ENCODE data around the gene SCMH1. TPM values are rescaled to one million over a fixed set of nuclear protein-coding genes. Genes with fewer than 3 reads are reported as not detected.

The SCMH1 gene
- total RNA-seq, 1 experiment from 2014 or later = 16.5 TPM

- Histone ChIP-seq H4K91ac (ENCODE audit: insufficient read length, low read depth, low read length) (no peak overlapping the region), H3K9me3 (ENCODE audit: control insufficient read depth, low read depth, low read length) (peaks cover 9% of the 10 kb centered on the region), H3K27ac (ENCODE audit: insufficient read length, low read depth, low read length) (no peak overlapping the region), H4K8ac (replicated peaks; ENCODE audit: insufficient read length, low read depth, low read length) (no peak overlapping the region), H3K23ac (ENCODE audit: insufficient read length, low read depth, low read length) (no peak overlapping the region), H3K79me1 (ENCODE audit: insufficient read depth, low read depth, low read length, poor library complexity, severe bottlenecking) (no peaks in the 10 kb centered on the region), H3K79me2 (ENCODE audit: insufficient read depth, low read length) (no peaks in the 10 kb centered on the region), H2AFZ (ENCODE audit: low read length) (no peak overlapping the region), H2BK12ac (ENCODE audit: insufficient read length, low read depth, low read length) (no peak overlapping the region), H2BK15ac (ENCODE audit: low read depth, low read length) (no peak overlapping the region), H2BK120ac (ENCODE audit: low read depth, low read length, poor library complexity, severe bottlenecking) (no peak overlapping the region), H3K4me1 (ENCODE audit: insufficient read depth, low read length) (no peaks in the 10 kb centered on the region), H2BK20ac (ENCODE audit: low read depth, low read length, poor library complexity, severe bottlenecking) (no peak overlapping the region), H3K4ac (ENCODE audit: low read depth, low read length) (no peak overlapping the region), H4K20me1 (ENCODE audit: control insufficient read depth, insufficient read depth, insufficient read length) (no peaks in the 10 kb centered on the region), H3K14ac (ENCODE audit: insufficient read depth, low read length) (no peak overlapping the region), H3K56ac (ENCODE audit: insufficient read length, low read depth, low read length) (no peak overlapping the region), H3K4me2 (ENCODE audit: insufficient read depth, insufficient read length, low read length) (no peak overlapping the region), H3K18ac (ENCODE audit: insufficient read length, low read depth, low read length) (no peak overlapping the region), H2BK5ac (ENCODE audit: insufficient read length, low read length) (no peak overlapping the region), H3T11ph (ENCODE audit: low read length) (no peak overlapping the region), H4K5ac (ENCODE audit: insufficient read length, low read depth, low read length) (no peak overlapping the region), H3K27me3 (ENCODE audit: insufficient read depth, low read length) (no peaks in the 10 kb centered on the region), H3K23me2 (ENCODE audit: insufficient read length, low read depth, low read length, poor library complexity, severe bottlenecking) (no peaks in the 10 kb centered on the region), H2AK5ac (ENCODE audit: insufficient read length, low read length) (no peak overlapping the region), H3K9ac (ENCODE audit: extremely low read depth, insufficient read length, low read length) (no peak overlapping the region)
- Mint-ChIP-seq H3K9me3 (peaks cover 36 to 51% of the 10 kb centered on the region in 2 experiments), H3K27me3 (ENCODE audit: low read depth) (no peaks in the 10 kb centered on the region; the same call in 1 of the 2 replicates), H3K27ac (no peak overlapping the region), H3K4me3 (no peak overlapping the region), H3K4me1 (no peaks in the 10 kb centered on the region), H3K36me3 (ENCODE audit: insufficient read depth in 1 of 3, low read depth in 3 of 3) (peaks cover 25 to 41% (median 33%) of the 10 kb centered on the region in 3 experiments)
- no peak for TF ChIP-seq CTCF (conservative IDR thresholded peaks at IDR 0.05)
- no CpG with 5 or more reads among the region's 1 CpG for WGBS (ENCODE audit: extremely low coverage, insufficient read length, low lambda C conversion rate)
- no peak for DNase-seq
Observed at GRCh38 chr1:41171266-41171874, 70.7 kb downstream of the SCMH1 start.

Measured in H9 (cell line).